ENCODE results near the gene P3H3.

The P3H3 gene, protein sequence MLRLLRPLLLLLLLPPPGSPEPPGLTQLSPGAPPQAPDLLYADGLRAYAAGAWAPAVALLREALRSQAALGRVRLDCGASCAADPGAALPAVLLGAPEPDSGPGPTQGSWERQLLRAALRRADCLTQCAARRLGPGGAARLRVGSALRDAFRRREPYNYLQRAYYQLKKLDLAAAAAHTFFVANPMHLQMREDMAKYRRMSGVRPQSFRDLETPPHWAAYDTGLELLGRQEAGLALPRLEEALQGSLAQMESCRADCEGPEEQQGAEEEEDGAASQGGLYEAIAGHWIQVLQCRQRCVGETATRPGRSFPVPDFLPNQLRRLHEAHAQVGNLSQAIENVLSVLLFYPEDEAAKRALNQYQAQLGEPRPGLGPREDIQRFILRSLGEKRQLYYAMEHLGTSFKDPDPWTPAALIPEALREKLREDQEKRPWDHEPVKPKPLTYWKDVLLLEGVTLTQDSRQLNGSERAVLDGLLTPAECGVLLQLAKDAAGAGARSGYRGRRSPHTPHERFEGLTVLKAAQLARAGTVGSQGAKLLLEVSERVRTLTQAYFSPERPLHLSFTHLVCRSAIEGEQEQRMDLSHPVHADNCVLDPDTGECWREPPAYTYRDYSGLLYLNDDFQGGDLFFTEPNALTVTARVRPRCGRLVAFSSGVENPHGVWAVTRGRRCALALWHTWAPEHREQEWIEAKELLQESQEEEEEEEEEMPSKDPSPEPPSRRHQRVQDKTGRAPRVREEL
- total RNA-seq = 0.30 to 12.9 (median 3.4) reads per million in 9 experiments

DNA sequence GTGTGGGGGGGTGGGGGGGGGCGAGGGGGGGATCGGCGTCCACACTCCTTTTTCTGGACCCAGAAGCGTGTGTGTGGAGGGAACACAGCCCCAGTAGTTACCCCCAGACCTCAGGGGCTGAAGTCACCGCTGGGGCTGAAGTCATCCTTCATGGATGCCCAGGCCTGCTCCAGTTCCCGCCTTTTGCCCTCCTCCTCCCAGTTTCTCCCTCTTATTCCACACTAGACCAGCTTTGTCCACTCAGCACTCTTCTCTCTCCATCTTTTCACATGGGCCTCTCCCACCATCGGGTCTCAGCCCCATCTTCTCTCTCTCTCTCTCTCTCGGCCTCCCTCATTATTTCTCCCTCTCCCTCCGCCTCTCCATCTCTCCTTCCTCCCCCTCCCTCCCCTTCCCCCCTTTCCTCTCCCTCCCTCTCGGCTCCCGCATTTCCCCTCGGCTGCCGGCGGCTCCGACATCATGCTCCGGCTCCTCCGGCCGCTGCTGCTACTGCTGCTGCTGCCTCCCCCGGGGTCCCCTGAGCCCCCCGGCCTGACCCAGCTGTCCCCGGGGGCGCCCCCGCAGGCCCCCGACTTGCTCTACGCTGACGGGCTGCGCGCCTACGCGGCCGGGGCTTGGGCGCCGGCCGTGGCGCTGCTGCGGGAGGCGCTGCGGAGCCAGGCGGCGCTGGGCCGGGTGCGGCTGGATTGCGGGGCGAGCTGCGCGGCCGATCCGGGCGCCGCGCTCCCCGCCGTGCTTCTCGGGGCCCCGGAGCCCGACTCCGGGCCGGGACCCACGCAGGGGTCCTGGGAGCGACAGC is at the start of gene P3H3:
TSS of gene P3H3 (plus strand) at position 426 of the 799 bp plus-strand sequence. CDS start at position 460, 34 bp downstream.
- H3K4me3 Mint-ChIP-seq = peak within 1 kb of the TSS; percentile 88 to 95
- ATAC-seq (replicated peaks) (peak; percentile 54), DNase-seq (no peak)
- peaks cover 23 to 24% of the 10 kb centered on the region in 2 donors for H3K4me1 Mint-ChIP-seq (ENCODE audit: low read depth in 2 of 2)
- peaks cover 5% of the 10 kb centered on the region for H3K36me3 Mint-ChIP-seq (ENCODE audit: insufficient read depth)
- peaks cover 56 to 85% of the 10 kb centered on the region in 2 donors for H3K27me3 Mint-ChIP-seq
- peak within 1 kb of the TSS; percentile 85 to 90 for H3K27ac Mint-ChIP-seq
- no peaks in the 10 kb centered on the region for H3K9me3 Mint-ChIP-seq

DNA sequence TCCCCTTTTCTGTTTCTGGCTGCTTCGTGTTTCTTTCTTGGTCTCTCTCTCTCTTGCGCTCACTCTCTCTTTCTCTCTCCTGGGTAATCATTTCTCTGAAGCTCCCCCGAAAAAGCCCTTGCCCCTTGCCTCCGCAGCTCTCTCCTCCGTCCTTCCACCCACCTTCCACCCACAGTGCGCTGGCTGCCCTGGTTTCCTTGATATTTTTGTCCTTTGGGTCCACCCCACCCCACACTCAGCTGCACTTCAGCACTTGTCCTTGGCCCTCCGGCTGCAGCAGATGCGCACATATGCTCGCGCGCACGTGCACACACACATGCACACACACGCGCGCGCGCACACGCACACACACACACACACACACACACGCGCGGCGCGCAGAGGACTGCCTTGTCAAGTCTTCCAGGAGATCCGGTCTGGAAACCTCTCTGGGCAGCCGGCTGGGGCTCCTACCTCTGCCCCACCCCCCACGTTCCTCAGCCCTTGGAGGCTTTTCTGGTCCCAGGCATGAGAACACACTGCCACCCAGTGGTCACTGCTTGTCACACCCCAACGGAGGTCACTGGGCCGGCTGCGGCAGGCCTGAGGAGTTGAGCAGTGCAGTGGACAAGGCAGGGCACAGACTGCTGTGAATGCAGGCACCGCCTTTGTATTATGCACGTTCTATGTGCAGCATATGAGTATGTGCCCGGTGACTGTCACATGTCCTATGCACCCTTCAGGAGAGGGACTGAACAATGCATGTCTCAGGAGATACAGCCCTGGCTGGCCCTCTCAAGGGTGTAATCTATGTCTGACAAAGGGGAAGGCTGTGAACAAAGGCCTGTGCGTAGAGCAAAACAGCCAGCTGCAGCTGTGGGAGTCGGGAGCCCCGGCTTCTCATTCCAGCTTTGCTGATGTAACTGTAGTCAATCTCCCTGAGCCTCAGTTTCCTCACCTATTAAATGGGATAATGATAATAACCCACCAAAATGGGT is 49.3 kb upstream of the P3H3 start:
- H3K27ac Mint-ChIP-seq = peak overlapping the region; percentile 87 to 89
- peaks cover 0 to 6% of the 10 kb centered on the region in 2 donors for H3K27me3 Mint-ChIP-seq
- DNase-seq (peak; percentile 85 to 88 (median 88)), ATAC-seq (replicated peaks) (peak; percentile 68)
- H3K9me3 Mint-ChIP-seq = no peaks in the 10 kb centered on the region
- peak overlapping the region; percentile 82 to 86 for H3K4me3 Mint-ChIP-seq
- H3K36me3 Mint-ChIP-seq (ENCODE audit: insufficient read depth) = peaks cover 18% of the 10 kb centered on the region
- peaks cover 31 to 41% of the 10 kb centered on the region in 2 donors for H3K4me1 Mint-ChIP-seq (ENCODE audit: low read depth in 2 of 2)

GRCh38 chr12:6779708-6780432 is 48.3 kb upstream of the P3H3 start:
- Mint-ChIP-seq H3K4me1 (ENCODE audit: low read depth in 2 of 2) (peaks cover 23 to 32% of the 10 kb centered on the region in 2 donors), H3K4me3 (no peak overlapping the region), H3K9me3 (no peaks in the 10 kb centered on the region), H3K36me3 (ENCODE audit: insufficient read depth) (peaks cover 14% of the 10 kb centered on the region), H3K27ac (no peak overlapping the region), H3K27me3 (peaks cover 0 to 8% of the 10 kb centered on the region in 2 donors)
- ATAC-seq (replicated peaks) (no peak), DNase-seq (no peak)

GRCh38 chr12:6780573-6780972 is 47.6 kb upstream of the P3H3 start:
- Mint-ChIP-seq H3K4me3 (no peak overlapping the region), H3K27me3 (peaks cover 0 to 8% of the 10 kb centered on the region in 2 donors), H3K9me3 (no peaks in the 10 kb centered on the region), H3K27ac (no peak overlapping the region), H3K36me3 (ENCODE audit: insufficient read depth) (peaks cover 8% of the 10 kb centered on the region), H3K4me1 (ENCODE audit: low read depth in 2 of 2) (peaks cover 16 to 25% of the 10 kb centered on the region in 2 donors)
- ATAC-seq (replicated peaks) (no peak), DNase-seq (no peak)

DNA sequence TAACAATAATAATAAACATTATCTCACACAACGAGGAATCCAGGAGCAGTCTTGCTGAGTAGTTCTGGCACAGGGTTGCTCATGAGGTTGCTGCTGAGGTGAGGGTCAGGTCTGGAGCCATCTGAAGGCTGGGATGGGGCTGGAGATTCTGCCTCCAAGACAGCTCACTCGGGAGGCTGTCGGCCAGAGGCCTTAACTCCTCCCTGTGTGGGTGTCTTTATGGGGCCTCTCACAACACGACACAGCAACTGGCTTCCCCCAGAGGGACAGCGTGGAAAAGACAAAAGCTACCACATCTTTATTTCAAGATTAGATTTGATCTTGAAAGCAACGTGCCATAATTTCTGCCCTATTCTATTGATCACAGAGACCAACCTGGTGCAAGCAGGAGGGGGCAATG is 46.1 kb upstream of the P3H3 start:
- peaks cover 13 to 14% of the 10 kb centered on the region in 2 donors for H3K4me1 Mint-ChIP-seq (ENCODE audit: low read depth in 2 of 2)
- DNase-seq (no peak), ATAC-seq (replicated peaks) (no peak)
- H3K9me3 Mint-ChIP-seq = no peaks in the 10 kb centered on the region
- peaks cover 0 to 8% of the 10 kb centered on the region in 2 donors for H3K27me3 Mint-ChIP-seq
- no peak overlapping the region for H3K4me3 Mint-ChIP-seq
- H3K27ac Mint-ChIP-seq = no peak overlapping the region
- H3K36me3 Mint-ChIP-seq (ENCODE audit: insufficient read depth) = peaks cover 5% of the 10 kb centered on the region

- ATAC-seq (replicated peaks) (no peak), DNase-seq (no peak)
- H3K4me3 Mint-ChIP-seq = no peak overlapping the region
- no peaks in the 10 kb centered on the region for H3K9me3 Mint-ChIP-seq
- H3K27ac Mint-ChIP-seq = no peak overlapping the region
- peaks cover 12 to 13% of the 10 kb centered on the region in 2 donors for H3K4me1 Mint-ChIP-seq (ENCODE audit: low read depth in 2 of 2)
- H3K27me3 Mint-ChIP-seq = peaks cover 0 to 8% of the 10 kb centered on the region in 2 donors
- peaks cover 5% of the 10 kb centered on the region for H3K36me3 Mint-ChIP-seq (ENCODE audit: insufficient read depth)
Measured at GRCh38 chr12:6782850-6783566, 45.2 kb upstream of the P3H3 start.

GRCh38 chr12:6783828-6784227 is 44.4 kb upstream of the P3H3 start:
- Mint-ChIP-seq H3K4me3 (no peak overlapping the region), H3K36me3 (ENCODE audit: insufficient read depth) (peaks cover under 1% of the 10 kb centered on the region), H3K27ac (no peak overlapping the region), H3K4me1 (ENCODE audit: low read depth in 2 of 2) (peaks cover 4 to 7% of the 10 kb centered on the region in 2 donors), H3K27me3 (peaks cover 0 to 8% of the 10 kb centered on the region in 2 donors), H3K9me3 (no peaks in the 10 kb centered on the region)
- no peak for DNase-seq
- ATAC-seq (replicated peaks) = no peak

- H3K4me3 Mint-ChIP-seq = no peak overlapping the region
- H3K4me1 Mint-ChIP-seq (ENCODE audit: low read depth in 2 of 2) = peaks cover 0 to 3% of the 10 kb centered on the region in 2 donors
- H3K9me3 Mint-ChIP-seq = no peaks in the 10 kb centered on the region
- DNase-seq (no peak), ATAC-seq (replicated peaks) (no peak)
- peaks cover 0 to 8% of the 10 kb centered on the region in 2 donors for H3K27me3 Mint-ChIP-seq
- no peaks in the 10 kb centered on the region for H3K36me3 Mint-ChIP-seq (ENCODE audit: insufficient read depth)
- no peak overlapping the region for H3K27ac Mint-ChIP-seq
Measured at GRCh38 chr12:6784296-6784695, 43.9 kb upstream of the P3H3 start.

DNA sequence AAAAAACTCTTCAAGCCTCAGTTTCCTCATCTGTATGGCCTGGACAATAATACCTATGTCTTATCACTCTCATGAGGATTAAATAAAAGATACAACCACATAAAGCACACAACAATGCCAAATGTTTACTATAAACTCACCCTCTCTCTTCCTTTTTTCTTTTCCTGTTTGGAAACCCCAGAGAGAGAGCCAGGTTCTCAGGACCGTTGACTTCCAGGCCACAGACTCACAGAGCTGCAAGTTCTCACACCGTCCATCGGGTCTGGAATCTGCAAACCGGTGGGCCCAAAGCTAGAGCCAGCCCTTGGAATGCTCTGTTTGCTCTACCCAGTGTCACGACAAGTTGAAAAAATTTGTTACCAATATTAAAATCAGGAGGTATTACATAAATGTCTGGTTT is 43.4 kb upstream of the P3H3 start:
- H3K4me3 Mint-ChIP-seq = no peak overlapping the region
- no peaks in the 10 kb centered on the region for H3K36me3 Mint-ChIP-seq (ENCODE audit: insufficient read depth)
- no peak for ATAC-seq (replicated peaks)
- peaks cover 0 to 3% of the 10 kb centered on the region in 2 donors for H3K4me1 Mint-ChIP-seq (ENCODE audit: low read depth in 2 of 2)
- H3K27ac Mint-ChIP-seq = no peak overlapping the region
- H3K27me3 Mint-ChIP-seq = peaks cover 0 to 8% of the 10 kb centered on the region in 2 donors
- H3K9me3 Mint-ChIP-seq = no peaks in the 10 kb centered on the region
- no peak for DNase-seq

GRCh38 chr12:6786416-6787094 is 41.7 kb upstream of the P3H3 start:
- peaks cover 0 to 8% of the 10 kb centered on the region in 2 donors for H3K27me3 Mint-ChIP-seq
- peak overlapping the region in 1 of 2 donors; percentile 47 for H3K27ac Mint-ChIP-seq
- DNase-seq (no peak), ATAC-seq (replicated peaks) (no peak)
- no peaks in the 10 kb centered on the region for H3K9me3 Mint-ChIP-seq
- H3K4me3 Mint-ChIP-seq = peak overlapping the region in 1 of 2 donors; percentile 15
- peaks cover 0 to 3% of the 10 kb centered on the region in 2 donors for H3K4me1 Mint-ChIP-seq (ENCODE audit: low read depth in 2 of 2)
- H3K36me3 Mint-ChIP-seq (ENCODE audit: insufficient read depth) = no peaks in the 10 kb centered on the region

GRCh38 chr12:6787309-6787708 is 40.9 kb upstream of the P3H3 start:
- ATAC-seq (replicated peaks) (no peak), DNase-seq (no peak)
- Mint-ChIP-seq H3K27me3 (peaks cover 1 to 8% of the 10 kb centered on the region in 2 donors), H3K27ac (no peak overlapping the region), H3K4me1 (ENCODE audit: low read depth in 2 of 2) (peaks cover under 1 to 7% of the 10 kb centered on the region in 2 donors), H3K9me3 (no peaks in the 10 kb centered on the region), H3K4me3 (no peak overlapping the region), H3K36me3 (ENCODE audit: insufficient read depth) (no peaks in the 10 kb centered on the region)
